Measurements from ENCODE around the gene IFNGR1. TPM values are rescaled to one million over a fixed set of nuclear protein-coding genes. Genes with fewer than 3 reads are reported as not detected.

The IFNGR1 gene
- total RNA-seq, 1 experiment from 2014 or later = 94.4 TPM

DNA sequence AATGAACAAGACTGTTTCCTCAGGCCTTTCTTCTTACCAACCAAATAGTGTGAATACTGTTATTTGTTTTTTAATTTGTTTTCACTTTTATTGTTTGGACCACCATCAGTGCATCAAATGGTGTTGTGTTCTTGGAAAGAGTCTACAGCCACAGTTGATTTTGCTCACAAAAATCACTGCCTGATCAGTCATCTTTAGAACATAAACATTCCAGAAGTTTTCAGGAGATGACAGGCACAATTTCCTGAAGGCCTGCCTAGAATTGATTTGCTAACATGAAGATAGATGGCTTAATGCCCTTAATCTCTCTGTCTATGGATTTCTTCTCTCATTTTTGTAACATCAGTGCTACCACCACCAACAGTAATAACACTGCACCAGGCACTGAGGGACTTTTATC, 59.3 kb downstream of the IFNGR1 start:
- H3K36me3 ChIP-seq = no peaks in the 10 kb centered on the region
- H3K4me3 ChIP-seq = no peak overlapping the region
- H3K9me3 ChIP-seq (replicated peaks) = no peaks in the 10 kb centered on the region
- no peak overlapping the region for H3K27ac ChIP-seq
- no peaks in the 10 kb centered on the region; the same call in 1 of the 2 replicates for H3K4me1 ChIP-seq (replicated peaks)
- no peaks in the 10 kb centered on the region for H3K27me3 ChIP-seq (replicated peaks)
- no peak for DNase-seq (ENCODE audit: low read depth in 1 of 2, low spot score in 2 of 2)

GRCh38 chr6:137157601-137158000, 61.6 kb downstream of the IFNGR1 start:
- no peaks in the 10 kb centered on the region for H3K36me3 ChIP-seq
- H3K9me3 ChIP-seq (replicated peaks) = no peaks in the 10 kb centered on the region
- H3K4me3 ChIP-seq = no peak overlapping the region
- no peaks in the 10 kb centered on the region for H3K27me3 ChIP-seq (replicated peaks)
- no peak overlapping the region for H3K27ac ChIP-seq
- H3K4me1 ChIP-seq (replicated peaks) = no peaks in the 10 kb centered on the region; the same call in 1 of the 2 replicates
- DNase-seq (ENCODE audit: low read depth in 1 of 2, low spot score in 2 of 2) = no peak

GRCh38 chr6:137156650-137157049, 62.5 kb downstream of the IFNGR1 start:
- H3K27me3 ChIP-seq (replicated peaks) = no peaks in the 10 kb centered on the region
- no peaks in the 10 kb centered on the region; the same call in 1 of the 2 replicates for H3K4me1 ChIP-seq (replicated peaks)
- H3K9me3 ChIP-seq (replicated peaks) = no peaks in the 10 kb centered on the region
- no peak overlapping the region for H3K4me3 ChIP-seq
- H3K27ac ChIP-seq = no peak overlapping the region
- no peak for DNase-seq (ENCODE audit: low read depth in 1 of 2, low spot score in 2 of 2)
- H3K36me3 ChIP-seq = no peaks in the 10 kb centered on the region

DNA sequence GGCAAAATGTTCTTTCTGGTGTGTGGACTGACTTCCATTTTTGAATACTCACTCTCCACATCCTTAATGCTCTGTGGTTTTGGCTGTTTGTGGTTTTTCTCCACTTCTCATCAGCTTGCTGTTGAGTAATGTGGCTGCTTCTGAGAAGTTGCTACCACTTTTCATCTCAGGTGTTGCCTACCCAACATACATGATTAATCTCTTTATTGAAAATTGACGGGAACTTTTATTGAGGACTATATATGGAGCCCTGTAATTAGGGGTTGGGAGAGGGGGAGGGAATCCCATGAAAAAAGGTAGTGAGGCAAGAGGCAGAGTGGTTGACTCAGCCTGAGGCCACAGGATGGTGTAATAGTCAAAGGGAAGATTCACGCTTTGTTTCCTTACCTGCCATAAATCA, 63.4 kb downstream of the IFNGR1 start:
- Histone ChIP-seq H3K27me3 (replicated peaks) (no peaks in the 10 kb centered on the region), H3K4me1 (replicated peaks) (no peaks in the 10 kb centered on the region; the same call in 1 of the 2 replicates)
- DNase-seq (ENCODE audit: low read depth in 1 of 2, low spot score in 2 of 2) = no peak

DNA sequence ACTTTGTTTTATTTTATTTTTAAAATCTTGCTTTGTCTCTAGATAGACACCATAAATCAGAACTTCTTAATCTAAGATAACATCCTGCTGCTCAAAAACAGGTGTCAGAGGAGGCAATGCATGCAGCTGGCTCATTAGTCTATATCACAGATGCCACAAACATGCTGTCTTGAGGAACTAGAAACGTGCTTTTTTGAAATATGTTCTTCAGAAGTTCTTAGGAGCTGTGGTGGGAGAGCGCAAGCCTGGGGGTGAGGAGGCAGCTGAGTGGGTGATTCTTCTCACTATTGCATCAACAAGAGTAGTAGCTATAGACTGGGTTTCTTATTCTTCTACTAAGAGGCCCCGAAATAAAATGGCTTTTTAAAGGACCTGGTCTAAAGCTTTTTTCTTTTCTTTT, 69.1 kb downstream of the IFNGR1 start:
- H3K27ac ChIP-seq = no peak overlapping the region
- no peaks in the 10 kb centered on the region for H3K9me3 ChIP-seq (replicated peaks)
- H3K36me3 ChIP-seq = no peaks in the 10 kb centered on the region
- H3K4me3 ChIP-seq = no peak overlapping the region
- H3K4me1 ChIP-seq (replicated peaks) = no peaks in the 10 kb centered on the region
- no peaks in the 10 kb centered on the region; the same call in 1 of the 2 replicates for H3K27me3 ChIP-seq (replicated peaks)
- no peak for DNase-seq (ENCODE audit: low read depth in 1 of 2, low spot score in 2 of 2)

More for the DNA sequence above, 63.4 kb downstream of the IFNGR1 start:
- Histone ChIP-seq H3K9me3 (replicated peaks) (no peaks in the 10 kb centered on the region), H3K4me3 (no peak overlapping the region), H3K36me3 (no peaks in the 10 kb centered on the region), H3K27ac (no peak overlapping the region)

DNA sequence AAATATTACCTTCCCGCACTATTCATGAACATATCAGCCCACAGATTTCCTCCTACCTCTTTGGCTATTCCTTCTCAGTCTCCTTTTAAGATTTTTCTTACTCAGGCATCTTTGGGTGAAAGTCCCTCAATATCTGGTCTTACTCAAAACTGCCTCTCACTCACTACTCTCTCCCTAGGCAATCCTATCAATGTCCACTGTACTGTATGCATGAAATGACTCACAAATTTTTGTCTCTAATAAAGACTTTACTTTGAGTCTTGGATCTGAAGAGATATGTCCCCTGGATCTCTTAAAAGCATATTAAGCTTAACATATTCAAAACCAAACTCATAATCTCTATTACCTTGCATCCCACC, 70.2 kb downstream of the IFNGR1 start:
- Histone ChIP-seq H3K27me3 (replicated peaks) (no peaks in the 10 kb centered on the region; the same call in 1 of the 2 replicates), H3K36me3 (no peaks in the 10 kb centered on the region), H3K4me1 (replicated peaks) (no peaks in the 10 kb centered on the region), H3K4me3 (no peak overlapping the region), H3K27ac (no peak overlapping the region), H3K9me3 (replicated peaks) (no peaks in the 10 kb centered on the region)
- DNase-seq (ENCODE audit: low read depth in 1 of 2, low spot score in 2 of 2) = no peak

DNA sequence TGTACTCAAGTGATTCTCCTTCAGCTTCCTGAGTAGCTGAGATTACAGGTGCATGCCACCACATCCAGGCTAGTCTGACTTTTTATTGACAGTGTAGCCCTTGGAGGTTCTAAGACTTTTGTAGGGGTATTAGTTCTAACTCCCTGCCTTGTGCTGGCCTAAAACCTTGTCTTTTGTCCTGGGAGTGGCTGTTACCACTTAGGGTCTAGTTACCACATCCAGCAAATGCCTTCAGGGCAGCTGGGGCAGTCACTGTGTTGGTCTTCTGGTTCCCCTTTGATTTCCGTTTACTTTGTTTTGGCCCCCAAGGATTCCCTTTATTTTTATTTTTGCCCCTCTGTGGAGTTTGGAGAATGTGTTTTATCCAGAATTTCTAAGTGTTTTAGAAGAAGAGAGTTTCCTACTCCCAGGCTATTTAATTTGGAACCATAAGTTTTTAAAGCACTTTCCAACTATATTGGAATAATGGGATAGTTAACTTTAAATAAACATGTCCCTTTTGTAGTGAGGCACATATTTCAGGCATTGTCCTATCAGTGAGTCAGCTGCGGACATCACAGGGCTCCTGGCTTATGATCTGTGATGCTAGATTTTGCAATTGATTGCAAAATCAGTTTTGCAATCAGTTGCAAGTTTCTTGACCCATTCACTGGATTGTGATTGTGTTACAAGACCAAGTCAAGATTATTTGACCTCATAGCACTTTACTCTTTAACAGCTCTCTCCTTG, 70.7 kb downstream of the IFNGR1 start:
- H3K9me3 ChIP-seq (replicated peaks) = no peaks in the 10 kb centered on the region
- no peaks in the 10 kb centered on the region for H3K4me1 ChIP-seq (replicated peaks)
- H3K27ac ChIP-seq = no peak overlapping the region
- H3K36me3 ChIP-seq = no peaks in the 10 kb centered on the region
- no peaks in the 10 kb centered on the region; the same call in 1 of the 2 replicates for H3K27me3 ChIP-seq (replicated peaks)
- no peak overlapping the region for H3K4me3 ChIP-seq
- DNase-seq (ENCODE audit: low read depth in 1 of 2, low spot score in 2 of 2) = no peak

Other genes starting within 250 kb of the IFNGR1 start
- not detected in 2 replicates for gene IL20RA, start 174.4 kb downstream of the IFNGR1 start, total RNA-seq (2014; rRNA removed; shearing (Covaris generic))
- gene IL22RA2, start 45.7 kb downstream of the IFNGR1 start, total RNA-seq (2014; rRNA removed; shearing (Covaris generic)) = not detected in 2 replicates

Measured in SJSA1 (cell line).